8988T (cell line): ENCODE results near the gene ALKBH2.

ENCODE experiments used
- DNase-seq: peaks from one replicate; pipeline ENCODE4 v3.0.0; 2011

ALKBH2 gene

DNA sequence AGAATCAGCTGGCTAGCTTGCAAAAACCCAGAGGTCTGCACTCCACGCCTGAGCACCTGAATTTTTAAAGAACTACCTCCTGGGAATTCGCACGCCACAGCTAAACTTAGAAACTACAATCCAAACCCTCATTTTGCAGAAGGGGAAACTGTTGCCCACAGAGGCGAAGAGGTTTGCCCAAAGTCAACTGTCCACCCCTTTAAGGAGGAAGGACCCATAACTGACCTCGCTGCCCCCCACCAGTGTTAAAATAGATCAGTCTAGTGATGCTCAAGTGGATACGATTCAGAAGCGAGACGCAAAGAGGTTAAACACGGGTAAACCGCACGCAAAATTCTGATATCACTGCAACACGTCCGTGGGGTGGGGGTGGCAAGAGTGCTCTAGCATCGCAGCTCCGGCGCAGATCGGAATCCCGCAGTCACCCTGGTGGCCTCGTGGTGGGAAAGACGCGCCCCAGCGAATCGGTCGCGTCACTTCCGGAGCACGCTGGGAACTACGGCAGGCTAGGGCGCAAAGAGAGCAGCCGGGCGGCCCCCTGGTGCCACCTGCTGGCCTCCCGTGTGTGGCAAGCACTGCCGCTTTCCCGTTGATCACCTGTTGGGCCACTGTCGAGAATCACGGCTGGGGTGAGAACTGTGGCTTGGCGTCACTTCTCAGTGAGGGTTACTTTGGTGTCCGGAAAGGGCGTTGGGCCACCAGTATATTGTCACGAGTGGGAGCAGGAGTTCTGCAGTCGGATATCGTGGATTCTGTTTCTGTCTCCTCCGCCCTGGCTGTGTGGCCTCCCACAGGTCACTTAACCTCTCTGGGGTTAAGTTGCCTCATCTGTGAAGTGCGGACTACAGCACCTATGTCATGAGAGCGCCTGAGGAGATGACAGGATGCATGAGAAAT, at the start of gene ALKBH2:
ALKBH2 (minus strand) TSS at position 451 of the 897 bp plus-strand sequence. CDS start 686 bp downstream, outside the sequence.
- peak; percentile 82 for DNase-seq

DNA sequence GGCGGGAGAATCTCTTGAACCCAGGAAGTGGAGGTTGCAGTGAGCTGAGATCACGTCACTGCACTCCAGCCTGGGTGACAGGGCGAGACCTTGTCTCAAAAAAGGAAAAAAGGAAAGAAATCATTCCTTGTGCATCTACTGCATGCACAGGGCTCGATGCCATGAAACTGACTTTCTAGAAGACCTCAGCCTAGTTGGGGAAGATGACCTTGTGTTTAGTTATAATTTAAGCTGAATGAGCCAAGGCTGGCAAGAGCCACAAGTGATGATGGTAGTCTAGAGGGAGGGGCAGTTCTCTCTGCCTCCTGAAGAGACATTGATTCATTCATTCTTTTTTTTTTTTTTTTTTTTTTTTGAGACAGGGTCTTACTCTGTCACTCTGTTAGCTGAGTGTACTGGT, 47.3 kb upstream of the ALKBH2 start:
- DNase-seq, result no peak

DNA sequence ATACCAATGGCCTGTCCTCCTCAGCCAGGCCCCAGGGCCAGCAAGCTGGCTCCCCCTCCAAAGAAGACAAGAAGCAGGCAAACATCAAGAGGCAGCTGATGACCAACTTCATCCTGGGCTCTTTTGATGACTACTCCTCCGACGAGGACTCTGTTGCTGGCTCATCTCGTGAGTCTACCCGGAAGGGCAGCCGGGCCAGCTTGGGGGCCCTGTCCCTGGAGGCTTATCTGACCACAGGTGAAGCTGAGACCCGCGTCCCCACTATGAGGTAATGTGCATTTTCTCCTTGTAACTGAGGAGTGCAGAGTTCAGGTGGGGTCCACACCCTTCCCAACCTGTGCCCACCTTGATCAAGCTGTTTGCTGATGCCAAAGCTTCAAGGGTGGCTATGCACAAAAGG, 46.5 kb upstream of the ALKBH2 start:
- DNase-seq, result no peak

DNA sequence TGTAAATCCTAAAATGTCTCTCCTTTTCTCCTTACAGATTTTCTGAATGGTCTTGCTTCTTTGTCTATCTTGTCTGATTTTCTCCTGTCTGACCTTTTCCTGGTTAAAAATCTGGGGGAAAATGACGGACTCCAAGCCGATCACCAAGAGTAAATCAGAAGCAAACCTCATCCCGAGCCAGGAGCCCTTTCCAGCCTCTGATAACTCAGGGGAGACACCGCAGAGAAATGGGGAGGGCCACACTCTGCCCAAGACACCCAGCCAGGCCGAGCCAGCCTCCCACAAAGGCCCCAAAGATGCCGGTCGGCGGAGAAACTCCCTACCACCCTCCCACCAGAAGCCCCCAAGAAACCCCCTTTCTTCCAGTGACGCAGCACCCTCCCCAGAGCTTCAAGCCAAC, 46.1 kb upstream of the ALKBH2 start:
- DNase-seq, result no peak

DNA sequence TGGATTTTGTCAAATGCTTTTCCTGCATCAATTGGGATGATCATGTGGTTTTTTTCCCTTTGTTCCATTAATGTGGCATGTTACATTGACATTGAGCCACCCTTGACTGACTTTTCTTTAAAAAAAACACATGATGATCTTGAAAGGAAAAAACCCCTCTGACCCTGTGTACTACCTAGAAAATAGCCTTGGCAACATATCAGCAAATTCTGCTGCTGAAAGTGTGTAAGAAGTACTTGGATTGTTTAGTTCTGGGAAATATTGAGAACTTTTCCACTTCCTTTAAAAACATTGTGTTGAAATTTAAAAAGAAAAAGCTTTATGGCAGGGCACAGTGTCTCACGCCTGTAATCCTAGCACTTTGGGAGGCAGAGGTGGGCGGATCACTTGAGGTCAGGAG, 43.8 kb upstream of the ALKBH2 start:
- no peak for DNase-seq

DNA sequence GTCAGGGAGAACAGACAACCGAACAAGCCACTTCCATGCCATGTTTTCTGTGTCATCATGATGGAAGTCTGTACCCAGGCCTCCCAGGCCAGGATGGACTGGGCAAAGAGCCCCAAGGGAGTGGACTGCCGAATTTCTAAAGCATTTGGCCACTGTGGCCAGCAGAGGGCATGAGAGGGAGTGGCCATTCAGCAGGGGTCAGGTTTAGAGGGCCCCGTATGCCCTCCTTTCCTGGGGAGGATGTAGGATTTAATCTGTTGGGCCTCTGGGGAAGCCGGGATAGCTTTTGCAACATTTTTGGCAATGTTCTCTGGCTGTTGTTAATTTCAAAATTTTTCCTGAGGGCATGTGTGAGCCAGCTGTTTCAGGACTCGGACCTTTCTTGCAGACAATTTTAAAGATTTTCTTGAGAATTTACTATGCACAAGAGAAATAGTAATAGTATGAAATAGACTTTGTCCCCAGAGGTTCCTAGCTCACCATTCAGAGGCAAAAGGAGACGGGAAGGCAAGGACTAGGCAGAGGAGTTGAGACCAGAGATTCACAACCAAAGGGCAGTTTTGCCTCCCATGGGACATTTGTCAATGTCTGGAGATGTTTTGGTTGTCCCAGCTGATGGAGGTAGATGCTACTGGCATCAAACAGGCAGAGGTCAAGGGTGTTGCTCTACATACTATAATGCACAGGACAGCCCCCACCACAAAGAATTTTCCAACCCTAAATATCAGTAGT, 41.1 kb upstream of the ALKBH2 start:
- peak; percentile 56 for DNase-seq

DNA sequence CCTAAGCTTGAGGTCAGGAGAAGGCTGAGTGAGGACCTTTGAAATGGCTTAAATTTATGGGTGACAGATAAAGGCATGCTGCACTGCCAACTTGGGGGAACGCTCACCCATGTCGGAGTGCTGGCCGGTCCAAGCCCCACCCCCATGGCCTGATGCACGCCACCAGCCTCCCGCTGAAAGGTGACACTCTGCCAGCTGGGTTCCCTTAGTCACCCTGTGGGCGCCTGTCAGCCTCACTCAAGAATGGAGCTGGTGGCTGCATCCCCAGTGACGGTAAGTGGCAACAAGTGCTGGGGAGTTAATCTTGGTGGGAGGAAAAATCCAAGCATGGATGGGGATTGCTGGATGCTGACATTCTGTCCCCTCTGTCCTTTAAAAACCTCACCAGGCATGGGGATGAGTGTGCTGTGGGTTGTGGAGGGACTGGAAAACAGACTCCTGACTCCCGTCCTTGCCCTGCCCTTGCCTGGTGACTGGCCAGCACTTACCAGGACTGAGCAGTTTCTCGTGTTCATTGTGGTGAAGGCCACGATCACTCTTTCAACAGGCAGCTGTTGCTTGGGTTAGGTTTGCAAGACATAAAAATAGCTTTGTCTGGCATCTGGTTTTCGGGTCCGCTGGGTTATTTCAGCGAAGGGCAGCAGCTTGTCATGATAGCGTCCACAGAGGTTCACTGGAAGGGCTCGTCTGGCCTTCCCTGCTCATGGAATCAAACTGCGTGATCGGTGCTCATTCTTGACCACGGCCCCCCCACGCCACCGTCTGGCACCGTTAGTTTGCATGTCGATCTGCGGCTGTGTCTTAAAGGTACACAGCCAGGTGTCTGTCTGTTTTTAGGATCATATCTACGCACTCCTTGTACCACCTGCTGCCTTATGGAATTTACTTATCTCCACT, 38.1 kb upstream of the ALKBH2 start:
- DNase-seq, result no peak

DNA sequence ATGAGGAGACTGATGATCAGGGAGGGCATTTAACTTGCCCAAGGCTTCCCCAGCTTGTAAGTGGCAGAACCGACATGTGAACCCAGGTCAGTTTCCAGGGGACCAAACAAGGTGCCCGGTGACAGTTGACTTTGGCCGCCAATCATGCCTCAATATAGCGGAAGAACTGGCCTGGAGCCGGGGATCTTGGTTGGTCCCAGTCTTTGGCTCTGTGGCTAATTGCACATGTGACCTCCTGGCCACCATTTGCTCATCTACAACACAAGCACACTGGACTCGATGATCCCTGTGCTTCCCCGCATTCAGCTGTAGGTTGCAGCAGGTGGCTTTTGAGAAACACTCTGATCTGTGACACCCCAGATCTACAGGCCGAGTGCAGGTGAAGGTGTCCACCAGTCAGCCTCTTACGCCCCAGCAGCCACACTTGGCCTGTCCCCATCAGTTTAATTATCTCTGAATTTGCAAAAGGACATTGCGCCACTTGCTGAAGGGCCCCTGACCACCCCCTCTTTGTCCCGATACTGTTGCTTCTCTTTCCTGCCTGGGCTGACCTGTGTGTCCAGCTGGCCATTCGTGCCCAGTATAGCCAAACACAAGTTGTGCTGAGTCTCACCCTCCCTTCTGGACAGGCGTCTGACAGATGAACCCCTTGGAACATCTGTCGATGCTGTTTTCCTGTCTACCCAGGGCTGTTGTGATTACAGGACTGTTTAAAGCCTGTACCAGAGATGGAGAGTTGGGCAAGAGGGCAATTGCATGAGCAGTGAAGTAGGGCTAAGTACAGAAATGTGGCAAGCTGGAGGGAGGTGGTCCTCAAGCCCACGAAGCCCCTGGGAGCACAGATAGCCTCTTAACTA, 37.3 kb upstream of the ALKBH2 start:
- DNase-seq, result no peak

DNA sequence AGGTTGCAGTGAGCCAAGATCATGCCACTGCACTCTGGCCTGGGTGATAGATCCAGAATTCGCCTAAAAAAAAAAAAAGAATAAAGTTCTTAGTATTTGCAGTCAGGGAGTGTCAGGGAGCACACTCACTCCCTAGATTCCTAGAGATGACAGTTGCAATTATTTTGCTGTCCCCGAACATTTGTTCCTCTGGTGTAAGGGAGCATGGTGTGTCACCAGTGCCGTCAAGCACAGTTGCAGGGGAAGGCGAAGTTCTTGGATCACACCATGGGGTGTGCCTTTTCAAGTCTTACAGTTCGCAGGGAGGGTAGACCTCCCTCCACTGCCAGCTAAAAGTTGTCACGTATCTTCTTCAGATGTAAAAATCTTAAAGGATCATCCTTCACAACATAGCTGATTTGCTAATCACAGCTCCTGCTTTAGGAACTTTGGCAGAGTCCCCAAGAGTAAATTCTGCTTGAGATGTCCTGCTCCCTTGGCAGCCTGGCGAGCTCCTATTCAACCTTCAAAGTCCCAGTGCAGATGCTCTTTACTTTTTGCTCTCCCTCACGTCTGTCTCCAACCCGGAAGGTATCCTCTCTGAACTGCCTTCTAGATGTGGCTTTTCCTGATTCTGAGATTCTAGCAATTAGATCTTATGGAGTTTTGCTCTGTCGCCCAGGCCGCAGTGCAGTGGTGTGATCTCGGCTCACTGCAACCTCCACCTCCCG, 34.4 kb upstream of the ALKBH2 start:
- no peak for DNase-seq

DNA sequence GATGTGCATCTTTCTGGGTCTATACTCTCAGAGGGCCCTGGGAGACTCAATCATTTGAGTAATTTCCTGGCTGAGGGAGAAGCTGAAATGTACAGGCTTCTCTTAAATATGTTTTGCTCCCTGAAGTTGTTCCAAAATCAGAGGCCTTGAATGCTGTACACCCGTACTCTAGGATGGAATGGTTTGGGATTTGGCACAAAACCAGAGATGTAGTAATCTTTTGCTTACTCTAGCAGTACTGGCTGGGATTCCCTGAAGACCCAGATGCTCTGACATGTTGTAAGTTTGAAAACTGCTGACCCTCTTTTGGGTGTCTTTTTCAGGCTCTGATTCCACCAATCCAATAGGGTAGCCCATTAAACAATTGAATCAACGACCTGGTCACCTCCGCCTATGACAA, 33.5 kb upstream of the ALKBH2 start:
- no peak for DNase-seq

DNA sequence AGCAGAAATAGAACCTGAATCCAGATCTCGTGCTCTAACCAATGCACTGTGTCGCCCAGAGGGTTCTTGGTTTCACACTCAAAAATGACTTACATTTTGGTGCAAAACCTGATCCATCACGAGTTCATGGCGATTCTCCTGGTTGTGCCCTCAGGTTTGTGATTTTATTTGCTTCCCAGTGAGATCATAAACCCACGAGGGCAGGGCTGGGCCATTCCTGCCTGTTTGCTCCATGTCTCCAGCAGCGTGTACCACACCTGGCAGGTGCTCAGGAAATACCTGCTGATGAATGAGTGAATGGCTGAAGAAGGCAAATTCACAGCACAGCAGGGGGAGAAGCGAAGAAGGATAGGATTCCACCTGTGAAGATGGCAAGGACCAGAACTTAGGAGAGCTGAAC, 32.5 kb upstream of the ALKBH2 start:
- no peak for DNase-seq

DNA sequence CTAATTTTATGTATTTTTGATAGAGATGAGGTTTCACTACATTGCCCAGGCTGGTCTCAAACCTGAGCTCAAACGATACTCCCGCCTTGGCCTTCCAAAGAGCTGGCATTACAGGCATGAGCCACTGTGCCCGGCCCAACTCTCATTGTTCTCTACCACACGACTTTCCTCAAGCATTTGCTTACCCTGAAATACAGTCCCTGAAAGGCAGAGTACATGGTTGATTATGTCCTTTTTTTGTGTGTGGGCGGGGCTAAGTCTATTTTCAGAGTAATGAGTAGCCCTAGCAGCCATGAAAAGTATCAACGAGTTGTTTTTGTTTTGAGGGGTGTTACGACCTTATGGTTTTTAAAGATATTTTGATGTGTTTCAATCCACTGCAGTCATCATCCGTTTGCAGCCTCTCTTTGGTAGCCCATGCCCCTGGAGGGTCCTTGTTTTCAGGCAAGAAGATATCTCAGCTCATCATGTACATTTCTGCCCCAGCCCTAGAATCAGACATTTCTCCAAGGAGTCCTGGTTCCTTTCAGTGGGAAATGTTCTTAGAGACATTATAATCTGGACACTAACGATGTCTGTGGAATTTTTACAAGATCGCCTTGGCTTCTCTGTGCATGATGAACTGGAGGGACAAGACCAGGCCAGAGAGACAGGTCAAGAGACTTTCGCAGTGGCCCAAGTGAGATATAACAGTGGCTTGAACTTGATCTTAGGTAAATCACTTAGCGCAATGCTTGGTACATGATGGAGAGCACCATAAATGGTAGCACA, 31.8 kb upstream of the ALKBH2 start:
- no peak for DNase-seq

DNA sequence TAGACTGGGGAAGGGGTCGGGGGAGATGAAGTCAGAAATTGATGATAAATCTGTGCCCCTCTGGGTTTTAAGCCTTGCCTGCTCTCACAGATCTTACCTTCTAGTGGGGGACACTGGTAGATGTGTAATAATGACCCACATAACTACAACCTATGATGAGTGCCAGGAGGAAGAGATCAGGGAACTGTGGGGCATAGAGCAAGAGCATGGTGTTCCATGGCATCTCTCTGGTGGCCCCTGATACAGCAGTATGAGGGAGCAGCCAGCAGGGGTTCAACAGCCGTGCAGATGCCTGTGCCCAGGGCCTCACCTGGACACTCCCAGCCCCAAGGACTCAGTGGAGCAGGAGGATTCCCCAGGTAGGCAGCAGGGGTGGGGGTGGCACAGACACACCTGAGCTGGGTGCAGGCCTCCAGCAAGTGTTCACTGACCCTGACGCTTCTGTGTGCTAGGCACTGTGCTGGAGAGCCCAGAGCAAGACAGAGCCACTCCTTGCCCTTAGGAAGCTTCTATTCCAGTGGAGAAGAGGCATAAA, 28.1 kb upstream of the ALKBH2 start:
- no peak for DNase-seq

DNA sequence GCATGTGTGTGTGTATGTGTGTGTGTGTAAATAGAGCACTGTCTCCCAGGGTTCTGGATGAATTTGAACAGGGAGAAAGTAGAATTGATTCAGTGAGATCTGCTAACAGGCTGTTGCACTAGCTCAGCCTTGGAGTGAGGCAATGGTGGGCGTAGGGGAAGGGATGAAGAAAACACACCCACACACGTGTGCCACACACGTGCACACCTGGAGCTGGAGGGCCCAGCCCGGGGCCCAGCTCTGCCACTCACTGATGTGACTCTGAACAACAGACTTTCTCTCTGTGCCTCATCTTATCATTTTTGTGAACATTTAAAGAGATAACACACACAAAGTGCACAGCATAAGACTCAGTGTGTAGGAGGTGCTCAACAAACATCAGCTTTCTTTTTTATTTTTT, 27.3 kb upstream of the ALKBH2 start:
- no peak for DNase-seq

DNA sequence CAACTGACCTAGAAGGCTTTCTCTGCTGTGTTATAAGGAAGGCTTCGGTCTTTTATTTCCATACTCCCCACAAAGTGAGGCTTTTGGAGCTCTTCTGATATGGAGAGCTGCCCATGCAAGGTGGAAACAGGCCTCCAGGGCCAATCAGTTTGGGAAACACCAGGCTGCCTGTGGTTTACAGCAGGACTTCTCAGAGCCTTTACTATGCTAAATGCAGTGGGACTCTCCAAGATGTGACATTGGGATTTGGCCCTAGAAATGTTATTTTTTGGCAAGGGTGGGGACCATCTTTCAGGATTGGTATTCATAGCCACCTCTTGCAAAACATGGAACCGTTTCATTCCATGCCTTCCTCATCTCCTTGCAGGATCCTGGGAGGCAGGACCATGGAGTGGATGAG, 26.8 kb upstream of the ALKBH2 start:
- DNase-seq, result no peak

DNA sequence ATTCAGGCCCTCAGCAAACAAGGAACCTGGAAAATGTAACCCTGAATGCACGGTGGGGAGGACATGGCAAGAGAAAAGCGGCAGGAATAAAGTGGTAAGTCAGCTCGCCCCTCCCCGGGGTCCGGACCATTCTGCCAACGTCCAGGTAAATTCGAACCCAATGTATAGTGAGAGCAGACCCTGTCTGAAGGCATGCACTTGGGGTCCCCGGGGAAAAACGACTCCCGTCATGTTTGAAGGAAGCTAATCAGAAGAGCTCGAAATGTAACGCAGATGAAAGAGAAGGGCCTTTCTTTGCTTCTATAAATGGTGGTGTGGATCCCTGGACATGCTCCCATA, 23.3 kb upstream of the ALKBH2 start:
- DNase-seq, result no peak

DNA sequence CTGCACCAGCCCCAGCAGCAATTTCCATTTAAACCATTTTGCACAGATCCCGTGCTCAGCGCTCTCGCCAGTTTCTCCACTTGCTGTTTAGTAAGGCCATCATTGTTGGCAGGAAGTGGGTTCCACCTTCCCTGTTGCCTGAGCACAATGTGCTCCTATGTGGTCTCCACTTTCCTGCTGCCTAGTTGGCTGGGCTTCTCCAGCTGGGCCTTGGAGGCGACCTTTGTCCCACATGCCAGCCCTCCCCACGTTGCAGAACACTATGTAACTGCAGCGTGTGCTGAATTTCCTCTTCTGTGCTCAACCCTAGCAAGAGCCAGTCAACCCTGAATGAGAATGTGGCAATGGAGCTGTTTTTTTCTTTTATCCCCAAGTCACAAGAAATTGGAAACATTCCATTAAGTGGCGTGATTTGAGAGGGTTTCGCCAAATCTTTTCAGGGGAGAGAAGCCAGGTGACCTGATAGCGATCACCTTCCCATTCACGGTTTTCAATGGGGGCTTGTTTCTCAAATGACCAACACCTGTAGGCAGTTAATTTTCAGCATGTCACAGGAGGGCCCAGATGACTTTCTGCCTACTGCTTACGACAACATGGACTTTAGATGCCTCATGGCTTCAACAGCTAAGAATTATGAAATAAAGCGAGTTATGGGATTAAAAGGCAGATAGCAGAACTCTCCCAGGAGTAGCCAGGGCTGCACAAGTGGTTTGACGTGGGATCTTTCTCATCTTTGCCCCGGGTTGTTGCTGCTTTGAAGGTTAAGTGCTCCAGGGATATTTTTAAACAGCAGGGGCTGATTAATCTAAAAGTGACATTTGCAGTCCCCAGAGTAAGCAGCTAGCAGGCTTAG, 22.7 kb upstream of the ALKBH2 start, which contains the start of gene ACACB:
ACACB (plus strand) TSS at position 830 of the 853 bp plus-strand sequence. CDS start 22,819 bp downstream, outside the sequence.
- no peak for DNase-seq

DNA sequence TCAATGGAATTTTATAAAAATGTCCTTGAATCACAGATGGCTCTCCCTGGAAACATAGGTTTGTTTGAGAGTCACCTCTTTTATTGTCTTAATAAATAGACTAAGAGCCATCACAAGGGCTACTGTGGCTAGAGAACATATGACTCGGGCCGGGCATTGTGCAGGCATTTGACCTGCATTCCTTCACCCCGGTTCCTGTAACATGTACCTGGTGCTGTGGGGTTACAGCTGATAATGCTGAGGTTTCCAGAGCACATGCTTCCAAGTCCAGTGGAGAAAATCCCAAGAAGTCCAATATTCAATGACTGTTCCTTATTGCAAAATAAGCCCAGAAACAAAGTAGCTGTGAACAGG, 22.1 kb upstream of the ALKBH2 start:
- no peak for DNase-seq

DNA sequence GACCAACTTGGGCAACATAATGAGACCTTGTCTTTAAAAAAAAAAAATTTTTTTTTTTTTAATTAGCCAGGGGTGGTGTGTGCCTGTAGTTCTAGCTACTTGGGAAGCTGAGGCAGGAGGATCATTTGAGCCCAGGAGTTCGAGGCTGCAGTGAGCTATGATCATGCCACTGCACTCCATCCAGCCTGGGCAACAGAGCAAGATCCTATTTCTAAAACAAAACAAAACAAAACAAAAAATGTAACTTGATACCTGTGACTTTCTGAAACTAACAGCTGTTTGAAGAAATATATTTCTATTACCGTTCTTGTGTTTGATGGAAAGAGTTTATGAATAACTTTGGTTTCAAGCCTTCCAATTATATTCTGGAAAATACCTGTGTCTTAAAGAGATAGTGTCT, 21.4 kb upstream of the ALKBH2 start:
- DNase-seq, result no peak
